OCI-LY1 (cell line): Measurements from ENCODE around the gene HGS.

Experiments
- EZH2 ChIP-seq: fragments of 200-600 bp; sonication (generic), shearing (Covaris generic); IDR thresholded peaks from 2 replicates; pipeline ENCODE4 v1.8.0; 2017; ENCODE audit warnings: borderline replicate concordance, mixed run types, mild to moderate bottlenecking, antibody characterized with exemption, low read length, moderate library complexity, mixed read lengths
- TF ChIP-seq, protein P1 (sequence below): fragments of 200-600 bp; sonication (generic), shearing (Covaris generic); IDR thresholded peaks from 2 replicates; pipeline ENCODE4 v1.5.1; 2017; ENCODE audit warnings: mild to moderate bottlenecking, antibody characterized with exemption, low read length, moderate library complexity, mixed read lengths

DNA sequence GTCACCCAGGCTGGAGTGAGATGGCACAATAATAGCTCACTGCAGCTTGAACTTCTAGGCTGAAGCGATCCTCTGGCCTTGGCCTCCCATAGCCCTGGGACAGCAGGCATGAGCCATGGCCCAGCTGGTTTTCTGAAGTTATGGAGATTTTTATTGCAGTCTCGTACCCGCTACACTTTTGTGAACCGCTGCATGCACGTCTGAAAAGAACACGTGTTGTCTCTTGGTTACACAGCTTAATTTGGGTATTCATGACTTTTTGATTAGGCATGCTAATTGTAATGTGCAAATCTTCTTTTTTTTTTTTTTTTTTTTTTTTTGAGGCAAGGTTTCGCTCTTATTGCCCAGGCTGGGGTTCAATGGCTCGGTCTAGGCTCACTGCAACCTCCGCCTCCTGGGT, 41.6 kb downstream of the HGS start:
- TF ChIP-seq, protein P1, sequence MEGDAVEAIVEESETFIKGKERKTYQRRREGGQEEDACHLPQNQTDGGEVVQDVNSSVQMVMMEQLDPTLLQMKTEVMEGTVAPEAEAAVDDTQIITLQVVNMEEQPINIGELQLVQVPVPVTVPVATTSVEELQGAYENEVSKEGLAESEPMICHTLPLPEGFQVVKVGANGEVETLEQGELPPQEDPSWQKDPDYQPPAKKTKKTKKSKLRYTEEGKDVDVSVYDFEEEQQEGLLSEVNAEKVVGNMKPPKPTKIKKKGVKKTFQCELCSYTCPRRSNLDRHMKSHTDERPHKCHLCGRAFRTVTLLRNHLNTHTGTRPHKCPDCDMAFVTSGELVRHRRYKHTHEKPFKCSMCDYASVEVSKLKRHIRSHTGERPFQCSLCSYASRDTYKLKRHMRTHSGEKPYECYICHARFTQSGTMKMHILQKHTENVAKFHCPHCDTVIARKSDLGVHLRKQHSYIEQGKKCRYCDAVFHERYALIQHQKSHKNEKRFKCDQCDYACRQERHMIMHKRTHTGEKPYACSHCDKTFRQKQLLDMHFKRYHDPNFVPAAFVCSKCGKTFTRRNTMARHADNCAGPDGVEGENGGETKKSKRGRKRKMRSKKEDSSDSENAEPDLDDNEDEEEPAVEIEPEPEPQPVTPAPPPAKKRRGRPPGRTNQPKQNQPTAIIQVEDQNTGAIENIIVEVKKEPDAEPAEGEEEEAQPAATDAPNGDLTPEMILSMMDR = no peak
- TF ChIP-seq EZH2 = no peak
